ENCODE results near the gene CD300LD.
"Not testable (repeated sequence)": the region's sequence is repeated elsewhere in the genome, so short reads cannot be mapped to it uniquely, and the experiment has no call there.

CD300LD gene

DNA sequence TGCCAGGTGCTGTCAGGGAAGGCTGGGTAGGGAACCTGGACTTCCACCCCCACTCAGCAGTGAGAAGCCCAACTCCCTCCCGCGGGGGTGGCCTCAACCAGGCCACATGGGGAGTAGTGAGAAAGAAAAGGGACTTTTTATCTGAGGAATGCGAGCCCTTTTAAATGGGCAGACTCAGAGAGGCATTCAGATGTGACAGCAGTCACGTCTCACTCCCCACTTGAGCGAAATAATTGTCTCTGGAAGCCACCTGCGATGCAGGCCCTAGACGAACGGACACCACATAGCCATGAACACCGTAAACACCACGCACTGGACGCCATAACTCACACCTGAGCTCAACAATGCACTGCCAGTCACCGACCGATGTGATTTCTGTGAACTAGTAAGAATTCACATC is 43.3 kb upstream of the CD300LD start:
- in situ Hi-C loops (cut with HindIII; ENCODE audit: low sequenced_read_pairs) = no loop called here
- TF ChIP-seq, protein P1, sequence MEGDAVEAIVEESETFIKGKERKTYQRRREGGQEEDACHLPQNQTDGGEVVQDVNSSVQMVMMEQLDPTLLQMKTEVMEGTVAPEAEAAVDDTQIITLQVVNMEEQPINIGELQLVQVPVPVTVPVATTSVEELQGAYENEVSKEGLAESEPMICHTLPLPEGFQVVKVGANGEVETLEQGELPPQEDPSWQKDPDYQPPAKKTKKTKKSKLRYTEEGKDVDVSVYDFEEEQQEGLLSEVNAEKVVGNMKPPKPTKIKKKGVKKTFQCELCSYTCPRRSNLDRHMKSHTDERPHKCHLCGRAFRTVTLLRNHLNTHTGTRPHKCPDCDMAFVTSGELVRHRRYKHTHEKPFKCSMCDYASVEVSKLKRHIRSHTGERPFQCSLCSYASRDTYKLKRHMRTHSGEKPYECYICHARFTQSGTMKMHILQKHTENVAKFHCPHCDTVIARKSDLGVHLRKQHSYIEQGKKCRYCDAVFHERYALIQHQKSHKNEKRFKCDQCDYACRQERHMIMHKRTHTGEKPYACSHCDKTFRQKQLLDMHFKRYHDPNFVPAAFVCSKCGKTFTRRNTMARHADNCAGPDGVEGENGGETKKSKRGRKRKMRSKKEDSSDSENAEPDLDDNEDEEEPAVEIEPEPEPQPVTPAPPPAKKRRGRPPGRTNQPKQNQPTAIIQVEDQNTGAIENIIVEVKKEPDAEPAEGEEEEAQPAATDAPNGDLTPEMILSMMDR (IDR thresholded peaks at IDR 0.05; ENCODE audit: low read depth, low read length) = no peak
- DNase-seq (ENCODE audit: low read depth, low spot score) = no peak
- no peak overlapping the region for H3K4me3 ChIP-seq (ENCODE audit: low read depth, low read length)

DNA sequence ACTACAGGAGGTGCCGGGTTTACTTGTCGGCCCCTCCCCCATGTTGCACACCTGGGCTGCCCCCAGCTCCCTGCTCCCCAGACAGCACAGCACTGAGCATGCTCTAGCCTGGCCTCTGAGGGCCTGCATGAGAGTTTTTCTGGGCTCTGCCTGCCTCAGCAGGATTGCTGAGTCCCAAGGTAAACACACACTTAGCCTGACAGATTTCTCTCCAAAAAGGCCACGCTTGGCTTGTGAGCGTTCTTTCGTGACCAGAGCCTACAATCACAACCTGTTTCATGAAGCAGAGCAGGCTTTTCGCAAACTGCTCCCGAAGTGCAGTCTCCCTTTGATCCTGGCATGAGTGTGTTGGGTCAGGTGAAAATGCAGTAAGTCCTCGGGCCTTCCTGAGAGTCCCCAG is 41.2 kb upstream of the CD300LD start:
- DNase-seq (ENCODE audit: low read depth, low spot score) = no peak
- in situ Hi-C loops (cut with HindIII; ENCODE audit: low sequenced_read_pairs) = no loop called here
- TF ChIP-seq, protein P1 (IDR thresholded peaks at IDR 0.05; ENCODE audit: low read depth, low read length) = no peak
- H3K4me3 ChIP-seq (ENCODE audit: low read depth, low read length) = no peak overlapping the region

DNA sequence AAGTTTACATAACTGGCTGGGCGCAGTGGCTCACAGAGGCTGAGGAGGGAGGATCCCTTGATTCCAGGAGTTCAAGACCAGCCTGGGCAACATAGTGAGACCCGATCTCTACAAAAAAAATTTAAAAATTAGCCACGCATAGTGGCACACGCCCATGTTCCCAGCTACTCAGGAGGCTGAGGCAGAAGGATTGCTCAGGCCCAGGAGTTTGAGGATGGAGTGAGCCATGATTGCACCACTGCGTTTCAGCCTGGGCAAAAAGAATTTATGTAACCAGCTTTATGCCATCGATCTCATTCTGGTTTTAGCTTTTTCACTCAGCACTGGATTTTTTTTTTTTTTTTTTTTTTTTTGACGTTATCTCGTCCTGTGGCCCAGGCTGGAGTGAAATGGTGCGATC is 40.5 kb upstream of the CD300LD start:
- TF ChIP-seq, protein P1 (IDR thresholded peaks at IDR 0.05; ENCODE audit: low read depth, low read length) = no peak
- no peak for DNase-seq (ENCODE audit: low read depth, low spot score)
- H3K4me3 ChIP-seq (ENCODE audit: low read depth, low read length) = no peak overlapping the region
- in situ Hi-C loops (cut with HindIII; ENCODE audit: low sequenced_read_pairs) = no loop called here

DNA sequence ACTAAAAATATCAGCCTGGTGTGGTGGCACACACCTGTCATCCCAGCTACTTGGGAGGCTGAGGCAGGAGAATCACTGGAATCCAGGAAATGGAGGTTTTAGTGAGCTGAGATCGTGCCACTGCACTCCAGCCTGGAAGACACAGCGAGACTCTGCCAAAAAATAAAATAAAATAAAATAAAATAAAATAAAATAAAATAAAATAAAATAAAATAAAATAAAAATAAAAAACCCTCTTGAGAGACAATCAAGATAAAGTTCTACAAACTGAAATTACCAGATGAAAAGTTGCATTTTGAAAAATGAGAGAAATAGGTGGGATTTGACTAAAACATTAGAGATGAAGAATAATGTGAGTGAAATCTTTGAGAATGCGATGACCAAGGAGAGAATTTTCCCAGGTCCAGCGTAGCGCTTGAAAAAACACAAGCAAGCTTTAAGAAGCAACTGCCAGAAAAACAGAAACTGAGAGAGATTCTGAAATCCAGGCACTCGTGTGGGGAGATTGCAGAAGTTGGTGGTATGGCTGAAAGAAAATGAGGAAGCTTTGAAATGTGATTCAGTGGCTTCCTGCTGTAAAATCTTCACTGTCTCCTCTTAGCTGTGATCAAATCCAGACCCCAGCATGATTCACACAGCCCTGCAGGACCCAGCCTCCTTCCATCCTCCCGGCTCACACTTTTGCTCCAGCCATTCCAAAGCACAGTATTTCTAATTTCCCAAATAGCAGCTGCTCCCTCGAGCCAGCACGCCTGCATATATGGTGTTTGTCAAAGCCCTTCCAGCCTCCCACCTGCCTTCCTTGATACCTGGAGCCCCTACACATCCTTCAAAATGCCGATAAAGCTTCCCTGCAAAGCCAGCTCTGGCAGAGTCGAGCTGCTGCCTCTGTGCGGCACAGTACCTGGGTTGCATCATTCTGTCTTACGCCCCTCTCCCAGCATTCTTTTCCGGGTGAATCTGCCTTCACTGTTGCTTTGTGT is 39.7 kb upstream of the CD300LD start:
- TF ChIP-seq, protein P1 (IDR thresholded peaks at IDR 0.05; ENCODE audit: low read depth, low read length) = no peak
- in situ Hi-C loops (cut with HindIII; ENCODE audit: low sequenced_read_pairs) = no loop called here
- H3K4me3 ChIP-seq (ENCODE audit: low read depth, low read length) = no peak overlapping the region
- DNase-seq (ENCODE audit: low read depth, low spot score) = no peak

DNA sequence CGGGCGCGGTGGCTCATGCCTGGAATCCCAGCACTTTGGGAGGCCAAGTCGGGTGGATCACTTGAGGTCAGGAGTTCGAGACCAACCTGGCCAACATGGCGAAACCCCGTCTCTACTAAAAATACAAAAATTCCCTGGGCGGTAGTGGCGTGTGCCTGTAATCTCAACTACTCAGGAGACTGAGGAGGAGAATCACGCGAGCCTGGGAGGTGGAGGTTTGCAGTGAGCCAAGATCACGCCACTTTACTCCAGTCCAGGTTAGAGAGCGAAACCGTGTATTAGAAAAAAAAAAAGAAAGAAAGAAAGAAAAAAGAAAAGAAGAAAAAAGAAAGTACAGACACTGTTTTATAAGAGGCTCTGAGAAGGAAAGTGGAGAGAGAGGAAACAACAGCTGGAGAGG is 38.2 kb upstream of the CD300LD start:
- H3K4me3 ChIP-seq (ENCODE audit: low read depth, low read length); DNase-seq (ENCODE audit: low read depth, low spot score); in situ Hi-C loops (cut with HindIII; ENCODE audit: low sequenced_read_pairs): not testable (repeated sequence)

DNA sequence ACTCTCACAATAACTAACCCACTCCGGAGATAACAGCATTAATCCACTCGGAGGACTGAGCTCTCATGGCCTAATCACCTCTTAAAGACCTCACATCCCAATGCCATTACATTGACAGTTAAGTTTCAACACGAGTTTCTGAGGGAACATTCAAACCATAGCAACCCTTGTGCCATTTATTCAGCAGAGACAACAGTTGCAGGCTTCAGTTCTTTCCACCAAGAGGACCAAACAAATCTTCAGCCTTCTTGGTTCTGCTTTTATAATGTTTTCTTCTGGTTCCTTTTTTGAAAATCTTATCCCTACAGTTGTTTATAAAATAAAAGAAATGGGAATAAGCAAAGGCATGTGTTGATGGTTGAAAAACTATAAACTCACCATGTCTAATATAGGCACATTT is 33.6 kb upstream of the CD300LD start:
- H3K4me3 ChIP-seq (ENCODE audit: low read depth, low read length) = no peak overlapping the region
- no peak for DNase-seq (ENCODE audit: low read depth, low spot score)
- TF ChIP-seq, protein P1 (IDR thresholded peaks at IDR 0.05; ENCODE audit: low read depth, low read length) = no peak
- in situ Hi-C loops (cut with HindIII; ENCODE audit: low sequenced_read_pairs) = no loop called here

DNA sequence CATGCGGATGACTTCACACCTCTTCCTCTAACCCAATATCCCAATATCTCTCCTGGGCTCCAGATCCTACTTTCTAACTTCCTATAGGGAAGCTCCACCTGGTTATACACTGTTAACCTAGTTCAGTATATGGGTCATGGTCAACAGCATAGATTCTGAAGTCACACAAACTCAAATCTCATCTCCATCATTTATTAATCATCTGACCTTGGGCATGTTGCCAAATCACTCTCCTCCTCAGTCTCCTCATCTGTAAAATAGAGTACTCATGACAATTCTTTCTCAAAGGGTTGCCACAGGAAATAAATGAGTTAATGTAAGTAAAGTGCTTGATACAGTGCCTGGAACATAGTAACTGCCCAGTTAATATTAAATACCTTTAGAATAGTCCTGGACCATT is 32.0 kb upstream of the CD300LD start:
- TF ChIP-seq, protein P1 (IDR thresholded peaks at IDR 0.05; ENCODE audit: low read depth, low read length) = no peak
- H3K4me3 ChIP-seq (ENCODE audit: low read depth, low read length) = no peak overlapping the region
- in situ Hi-C loops (cut with HindIII; ENCODE audit: low sequenced_read_pairs) = no loop called here
- no peak for DNase-seq (ENCODE audit: low read depth, low spot score)
